CD14-positive monocyte (primary cell): ENCODE data around the gene FAF1. TPM values are rescaled to one million over a fixed set of nuclear protein-coding genes. Genes with fewer than 3 reads are reported as not detected.
A peak's percentile ranks its signal among the peaks of the same experiment; 100 is the strongest.

Experiments used
- DNase-seq, 3 donors: peaks; one replicate each; pipeline ENCODE4 v3.0.0-alpha.2; 2011 to 2022
- H2AFZ ChIP-seq: 2 replicates; pipeline ENCODE4 v1.6.0; 2012; ENCODE audit warnings: mild to moderate bottlenecking, low read depth, low read length, inconsistent platforms; ENCODE audit not compliant: insufficient read depth, poor library complexity, severe bottlenecking
- H3K27ac ChIP-seq, 2 donors: 1 replicate in 1 of 2; 2 replicates in 1 of 2; pipeline ENCODE4 v1.5.1; 2012 to 2013; ENCODE audit warnings: low read length in 2 of 2, control low read depth in 1 of 2, inconsistent platforms in 1 of 2, low read depth in 1 of 2, mild to moderate bottlenecking in 1 of 2
- H3K27me3 ChIP-seq, 2 donors: one replicate each; pipeline versions ENCODE4 v1.6.0 to v1.6.1; 2011 to 2013; ENCODE audit warnings: low read length in 2 of 2; ENCODE audit not compliant: control insufficient read depth in 2 of 2, insufficient read depth in 2 of 2
- H3K36me3 ChIP-seq, 2 donors: replicated peaks in 1 of 2; 1 replicate in 1 of 2; 2 replicates in 1 of 2; pipeline versions ENCODE4 v1.5.1 to v1.6.1; 2012 to 2013; ENCODE audit warnings: low read length in 2 of 2, control low read depth in 1 of 2, inconsistent platforms in 1 of 2, mild to moderate bottlenecking in 1 of 2; ENCODE audit not compliant: insufficient read depth in 2 of 2, control insufficient read depth in 1 of 2
- H3K4me1 ChIP-seq, 2 donors: 1 replicate in 1 of 2; 2 replicates in 1 of 2; pipeline versions ENCODE4 v1.5.1 to v1.6.1; 2012 to 2013; ENCODE audit warnings: low read length in 2 of 2, control low read depth in 1 of 2, inconsistent platforms in 1 of 2, mild to moderate bottlenecking in 1 of 2, moderate library complexity in 1 of 2; ENCODE audit not compliant: insufficient read depth in 2 of 2, control insufficient read depth in 1 of 2
- H3K4me2 ChIP-seq: replicated peaks from 2 replicates; pipeline ENCODE3; 2012; ENCODE audit warnings: low read length, moderate library complexity, mild to moderate bottlenecking; ENCODE audit not compliant: poor library complexity, severe bottlenecking; ENCODE audit errors: extremely low read depth
- H3K4me3 ChIP-seq, 3 experiments: fragments of 200-600 bp in 1 of 3; sonication (generic) in 1 of 3; replicated peaks in 1 of 3; 1 replicate in 2 of 3; 2 replicates in 1 of 3; pipeline ENCODE4 v1.5.1; 2011 to 2013; ENCODE audit warnings: low read length in 3 of 3, mild to moderate bottlenecking in 3 of 3, control low read depth in 2 of 3, low read depth in 2 of 3, inconsistent platforms in 1 of 3, moderate library complexity in 1 of 3
- H3K79me2 ChIP-seq: 2 replicates; pipeline ENCODE4 v1.6.0; 2012; ENCODE audit warnings: mild to moderate bottlenecking, control low read depth, inconsistent platforms, low read length, moderate library complexity; ENCODE audit not compliant: insufficient read depth
- H3K9ac ChIP-seq: 2 replicates; pipeline ENCODE4 v1.6.0; 2017; ENCODE audit warnings: low read length, mild to moderate bottlenecking; ENCODE audit not compliant: insufficient read depth, poor library complexity, severe bottlenecking
- H3K9me3 ChIP-seq, 2 donors: replicated peaks in 1 of 2; 1 replicate in 1 of 2; 2 replicates in 1 of 2; pipeline versions ENCODE4 v1.5.1 to v1.6.1; 2012 to 2013; ENCODE audit warnings: low read length in 2 of 2, control low read depth in 1 of 2; ENCODE audit not compliant: control insufficient read depth in 1 of 2, insufficient read depth in 1 of 2
- H4K20me1 ChIP-seq: 2 replicates; pipeline ENCODE4 v1.6.0; 2012; ENCODE audit warnings: mild to moderate bottlenecking, low read length, control low read depth, moderate library complexity; ENCODE audit not compliant: insufficient read depth
- H3K27ac Mint-ChIP-seq, 7 donors: one replicate each; pipeline ENCODE4 v1.8.0; 2020; ENCODE audit warnings: mild to moderate bottlenecking in 7 of 7, mixed read lengths in 7 of 7, moderate library complexity in 6 of 7, inconsistent platforms in 2 of 7
- H3K27me3 Mint-ChIP-seq, 3 donors: one replicate each; pipeline ENCODE4 v1.8.0; 2021 to 2022; ENCODE audit warnings: low read depth in 3 of 3, mild to moderate bottlenecking in 3 of 3, mixed read lengths in 3 of 3, moderate library complexity in 3 of 3, inconsistent platforms in 1 of 3
- H3K36me3 Mint-ChIP-seq, 2 donors: one replicate each; pipeline ENCODE4 v1.8.0; 2020; ENCODE audit warnings: mixed read lengths in 2 of 2, inconsistent platforms in 1 of 2, mild to moderate bottlenecking in 1 of 2
- H3K4me1 Mint-ChIP-seq: one replicate; pipeline ENCODE4 v1.8.0; 2020; ENCODE audit warnings: mild to moderate bottlenecking, mixed read lengths
- H3K4me3 Mint-ChIP-seq, 2 donors: one replicate each; pipeline ENCODE4 v1.8.0; 2020; ENCODE audit warnings: mild to moderate bottlenecking in 2 of 2, mixed read lengths in 2 of 2, moderate library complexity in 1 of 2
- H3K9me3 Mint-ChIP-seq, 7 donors: one replicate each; pipeline ENCODE4 v1.8.0; 2020 to 2022; ENCODE audit warnings: mixed read lengths in 7 of 7, mild to moderate bottlenecking in 6 of 7, moderate library complexity in 6 of 7, inconsistent platforms in 2 of 7
- CTCF ChIP-seq: fragments of 200-600 bp; IDR thresholded peaks from one replicate; pipeline ENCODE4 v1.8.0; 2022; ENCODE audit warnings: antibody characterized with exemption, mild to moderate bottlenecking
- WGBS: methylation state at CpG from one replicate; pipeline ENCODE4 v1.1.5; 2013; ENCODE audit warnings: missing lambda C conversion rate; ENCODE audit not compliant: insufficient coverage; 5-methylcytosine and 5-hydroxymethylcytosine counted together
- intact Hi-C, 2 donors: fragments of 100-400 bp; cut with micrococcal nuclease; formaldehyde crosslinking; loops; one replicate each; pipeline versions ENCODE4 v1.15.0 to v1.15.1; 2023
- polyA plus RNA-seq, 3 donors: library from polyadenylated mRNA; depleted of rRNA in 1 of 3; unstranded in 2 of 3; stranded (reverse) in 1 of 3; fragments of 300-500 nt in 2 of 3; fragments of >200 nt in 1 of 3; fragmentation: Illumina TruSeq in 2 of 3; gene quantifications; 1 replicate in 2 of 3; 2 replicates in 1 of 3; pipeline ENCODE4 v1.2.3, GENCODE V29; 2012 to 2021

Gene FAF1
- polyA plus RNA-seq, 3 donors = 11.4 to 29.6 (median 16.9) TPM

GRCh38 chr1:50983219-50983802 is 23.2 kb upstream of the FAF1 start:
- H3K36me3 Mint-ChIP-seq = peaks cover 4 to 12% of the 10 kb centered on the region in 2 donors
- TF ChIP-seq CTCF = no peak
- H3K4me1 ChIP-seq = peaks cover 8 to 9% of the 10 kb centered on the region in 2 donors
- H4K20me1 ChIP-seq = no peaks in the 10 kb centered on the region
- H3K27ac Mint-ChIP-seq = no peak overlapping the region
- peaks cover 0 to 6% of the 10 kb centered on the region in 2 donors for H3K9me3 ChIP-seq
- intact Hi-C loops = no loop called here
- H3K4me1 Mint-ChIP-seq = peaks cover 8% of the 10 kb centered on the region
- peak overlapping the region in 1 of 2 donors; percentile 46 for H3K4me3 Mint-ChIP-seq
- no peak overlapping the region for H3K9ac ChIP-seq
- peaks cover 0 to 5% (median 0%) of the 10 kb centered on the region in 7 donors for H3K9me3 Mint-ChIP-seq
- no peak for DNase-seq
- H3K4me2 ChIP-seq = no peak overlapping the region
- no peaks in the 10 kb centered on the region for H3K36me3 ChIP-seq
- no CpG with 5 or more reads among the region's 2 CpGs for WGBS
- H3K27me3 ChIP-seq = peaks cover 74 to 88% of the 10 kb centered on the region in 2 donors
- no peaks in the 10 kb centered on the region for H3K79me2 ChIP-seq
- H3K27ac ChIP-seq = no peak overlapping the region
- peaks cover 61 to 66% (median 62%) of the 10 kb centered on the region in 3 donors for H3K27me3 Mint-ChIP-seq
- H3K4me3 ChIP-seq = no peak overlapping the region
- H2AFZ ChIP-seq = no peak overlapping the region

- Mint-ChIP-seq H3K9me3 (peaks cover 0 to 8% (median 1%) of the 10 kb centered on the region in 7 donors), H3K4me3 (peak overlapping the region in 1 of 2 donors; percentile 46), H3K4me1 (peaks cover 10% of the 10 kb centered on the region), H3K27ac (no peak overlapping the region), H3K36me3 (peaks cover 5 to 12% of the 10 kb centered on the region in 2 donors), H3K27me3 (peaks cover 62 to 72% (median 66%) of the 10 kb centered on the region in 3 donors)
- Histone ChIP-seq H3K27ac (no peak overlapping the region), H3K27me3 (peaks cover 75 to 90% of the 10 kb centered on the region in 2 donors), H3K36me3 (no peaks in the 10 kb centered on the region), H3K79me2 (no peaks in the 10 kb centered on the region), H3K4me1 (peaks cover 12 to 13% of the 10 kb centered on the region in 2 donors), H2AFZ (no peak overlapping the region), H4K20me1 (no peaks in the 10 kb centered on the region), H3K4me3 (no peak overlapping the region), H3K4me2 (no peak overlapping the region), H3K9me3 (peaks cover 0 to 9% of the 10 kb centered on the region in 2 donors), H3K9ac (no peak overlapping the region)
- intact Hi-C loops = no loop called here
- no peak for TF ChIP-seq CTCF
- WGBS = no CpG with 5 or more reads among the region's 3 CpGs
- DNase-seq = no peak
Measured at GRCh38 chr1:50982611-50983010, 22.5 kb upstream of the FAF1 start.
